GM21423 (cell line): ENCODE results near the gene UNC119.

Experiments
- ATAC-seq: cut with Tn5 transposase; IDR thresholded peaks from one replicate; pipeline ENCODE4 v1.9.1; 2021; ENCODE audit warnings: mild to moderate bottlenecking, moderate library complexity; ENCODE audit not compliant: unreplicated experiment

UNC119 gene

GRCh38 chr17:28545141-28545503 lies 7.3 kb downstream of the UNC119 start:
- ATAC-seq = no peak

GRCh38 chr17:28544402-28545140 lies 7.9 kb downstream of the UNC119 start:
- no peak for ATAC-seq

DNA sequence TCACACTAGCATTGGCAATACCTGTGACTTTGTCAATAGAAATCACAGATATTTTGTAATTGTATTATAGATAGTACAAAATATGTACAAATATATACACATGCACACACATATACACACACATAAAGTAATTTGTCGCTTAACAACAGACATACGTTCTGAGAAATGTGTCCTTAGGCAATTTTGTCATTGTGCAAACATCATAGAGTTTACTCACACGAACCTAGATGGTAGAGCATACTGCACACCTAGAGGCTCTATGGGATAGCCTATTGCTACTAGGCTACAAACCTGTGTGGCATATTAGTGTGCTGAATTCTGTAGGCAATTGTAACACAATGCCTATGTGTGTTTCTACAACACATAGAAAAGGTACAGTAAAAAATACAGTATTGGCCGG lies 11.0 kb downstream of the UNC119 start:
- no peak for ATAC-seq

GRCh38 chr17:28540231-28540630 lies 12.2 kb downstream of the UNC119 start:
- ATAC-seq = no peak

GRCh38 chr17:28538296-28538895 lies 14.0 kb downstream of the UNC119 start:
- no peak for ATAC-seq

GRCh38 chr17:28537219-28537610 lies 15.2 kb downstream of the UNC119 start:
- ATAC-seq = no peak

DNA sequence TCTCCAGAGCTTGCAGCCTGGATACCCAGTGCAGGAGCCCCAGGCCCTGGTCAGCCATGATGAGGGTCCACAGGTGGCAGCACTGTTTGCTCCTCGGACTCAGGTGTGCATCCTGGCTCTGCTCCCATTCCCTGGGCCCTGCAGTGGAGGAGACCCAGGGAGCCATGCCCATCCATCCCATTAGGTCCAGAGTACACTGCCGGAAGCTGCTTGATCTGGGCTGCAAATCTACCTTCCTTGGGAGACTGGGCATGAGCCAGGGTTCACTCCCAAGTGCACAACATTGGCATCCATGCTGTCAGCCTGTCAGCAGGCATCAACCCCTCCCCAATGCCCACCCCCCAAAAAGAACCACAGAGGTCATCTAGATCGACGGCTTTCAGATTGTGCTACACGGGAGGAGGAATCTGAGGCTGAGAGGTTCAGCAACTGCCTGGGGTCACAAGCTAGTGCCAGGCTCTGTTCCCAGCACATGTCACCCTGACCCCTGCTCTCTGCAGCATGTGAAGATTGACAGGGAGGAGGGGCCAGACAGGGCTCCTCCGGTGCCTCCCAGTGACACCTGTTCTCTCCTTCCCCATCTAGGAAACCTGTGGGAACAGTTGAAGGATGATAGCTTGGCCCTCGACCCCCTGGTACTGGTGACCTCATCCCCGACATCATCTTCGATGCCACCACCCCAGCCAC lies 15.7 kb downstream of the UNC119 start:
- ATAC-seq = no peak

DNA sequence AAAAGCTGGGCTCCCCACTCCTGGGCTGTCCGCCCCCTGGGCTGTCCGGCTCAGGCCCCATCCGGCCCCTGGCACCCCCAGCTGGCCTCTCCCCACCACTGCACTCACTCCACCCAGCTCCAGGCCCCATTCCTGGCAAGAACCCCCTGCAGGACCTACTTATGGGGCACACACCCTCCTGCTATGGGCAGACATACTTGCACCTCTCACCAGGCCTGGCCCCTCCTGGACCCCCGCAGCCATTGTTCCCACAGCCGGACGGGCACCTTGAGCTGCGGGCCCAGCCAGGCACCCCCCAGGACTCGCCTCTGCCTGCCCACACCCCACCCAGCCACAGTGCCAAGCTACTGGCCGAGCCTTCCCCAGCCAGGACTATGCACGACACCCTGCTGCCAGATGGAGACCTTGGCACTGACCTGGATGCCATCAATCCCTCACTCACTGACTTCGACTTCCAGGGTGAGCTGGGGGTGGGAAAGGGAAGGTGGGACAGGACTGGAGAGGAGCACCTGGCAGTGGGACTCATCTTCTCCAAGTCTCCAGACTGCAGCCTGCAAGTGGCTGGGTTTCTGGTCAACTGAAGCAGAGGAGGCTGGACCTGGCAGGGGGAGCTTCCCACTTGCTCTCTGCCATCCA lies 17.6 kb downstream of the UNC119 start:
- no peak for ATAC-seq

- no peak for ATAC-seq
These were observed 19.2 kb downstream of the UNC119 start for GRCh38 chr17:28533091-28533807.

DNA sequence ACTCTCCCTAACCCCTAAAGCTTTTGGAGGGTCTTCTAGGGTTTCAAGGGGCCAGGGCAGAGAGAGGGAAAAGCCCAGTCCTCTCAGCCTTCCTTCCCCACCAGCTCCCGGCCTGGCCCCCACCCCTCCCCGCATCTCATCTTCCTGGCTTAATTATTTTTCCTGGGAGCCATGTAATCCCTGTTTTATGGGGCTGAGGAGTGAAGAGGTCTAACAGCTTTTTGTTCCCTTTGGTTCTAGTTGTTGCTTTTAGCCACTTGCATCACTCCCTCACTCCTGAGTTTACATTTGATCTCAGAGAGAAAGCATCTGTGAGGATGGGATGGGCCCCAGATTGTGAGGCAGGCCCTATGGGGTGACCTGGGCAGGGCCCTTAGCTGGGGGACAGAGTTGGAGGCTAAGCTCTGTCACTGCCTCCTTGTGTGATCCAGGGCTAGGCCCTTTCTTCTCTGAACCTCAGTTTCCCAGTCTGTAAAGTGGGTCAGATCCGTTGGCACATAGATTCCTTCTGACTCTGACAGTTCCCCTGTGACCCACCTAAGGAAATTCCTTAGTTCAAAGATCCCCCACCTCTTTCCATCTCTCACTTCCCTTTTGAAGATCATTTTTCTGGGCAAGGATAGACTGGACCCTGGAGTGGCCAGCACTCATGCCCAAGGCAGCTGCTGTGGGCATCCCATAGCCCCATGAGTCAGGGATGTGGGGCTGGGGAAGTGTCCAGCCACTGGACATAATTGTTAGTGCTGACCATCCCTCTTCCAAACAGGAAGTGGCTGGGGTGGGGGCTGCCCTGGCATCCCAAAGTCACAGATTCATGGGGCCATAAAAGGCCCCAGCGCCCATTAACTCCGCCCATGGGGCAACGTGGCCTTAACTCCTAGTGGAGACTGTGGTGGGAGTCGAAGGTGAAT lies 20.1 kb downstream of the UNC119 start:
- no peak for ATAC-seq

DNA sequence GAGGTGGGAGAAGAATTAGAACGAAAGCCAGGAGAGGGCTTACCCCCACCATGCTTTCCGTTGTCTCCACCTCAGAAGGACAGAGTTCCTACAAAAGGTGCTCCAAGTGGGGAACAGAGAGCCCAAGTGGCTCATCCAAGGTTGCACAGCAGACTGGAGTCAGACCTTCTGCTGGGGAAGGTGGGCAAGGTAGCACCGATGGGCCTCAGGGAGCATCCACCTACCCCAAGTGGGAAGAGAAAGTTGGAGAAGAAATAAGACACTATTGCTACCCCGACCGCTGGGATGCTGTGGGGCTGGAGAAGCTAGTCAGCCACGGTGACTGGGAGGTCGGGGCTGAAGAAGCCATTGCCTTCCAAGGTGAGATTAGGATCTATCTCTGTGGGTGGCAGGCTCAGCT lies 21.5 kb downstream of the UNC119 start:
- no peak for ATAC-seq

GRCh38 chr17:28530250-28530649 lies 22.2 kb downstream of the UNC119 start:
- no peak for ATAC-seq

GRCh38 chr17:28529013-28529400 lies 23.4 kb downstream of the UNC119 start:
- ATAC-seq = no peak

DNA sequence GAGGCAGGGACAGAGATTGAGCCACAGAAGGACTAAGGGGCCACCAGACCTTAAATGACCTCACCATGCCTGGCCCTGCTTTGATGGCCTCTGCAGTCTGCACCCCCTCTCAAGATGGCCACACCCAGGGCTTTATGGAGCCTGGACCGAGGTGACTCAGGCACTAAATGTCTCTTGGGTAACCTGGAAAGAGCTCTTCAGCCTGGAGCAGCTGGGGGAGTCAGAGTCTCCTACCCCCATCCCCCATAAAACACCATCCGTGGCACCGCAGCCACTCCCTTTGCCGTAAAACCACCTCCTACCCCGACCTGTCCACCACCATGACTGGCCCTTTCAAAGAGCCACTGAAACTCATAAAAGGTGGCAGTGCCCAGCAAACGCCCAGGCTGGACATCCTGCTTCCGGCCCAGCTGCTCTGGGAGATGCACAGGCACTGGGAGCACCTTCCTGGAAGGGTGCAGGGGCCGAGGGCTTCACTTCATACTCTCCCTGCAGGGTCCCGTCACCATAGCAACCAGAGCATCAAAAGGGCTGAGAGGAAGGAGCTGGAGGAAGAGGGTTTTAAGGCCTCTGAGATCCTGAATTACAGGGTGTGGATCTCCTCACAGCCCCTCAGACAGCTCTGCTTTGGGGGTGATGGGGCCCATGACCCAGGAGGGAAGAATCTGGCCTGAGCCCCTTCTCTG lies 24.0 kb downstream of the UNC119 start:
- no peak for ATAC-seq

- ATAC-seq = no peak
These were observed 24.6 kb downstream of the UNC119 start for GRCh38 chr17:28527859-28528258.

DNA sequence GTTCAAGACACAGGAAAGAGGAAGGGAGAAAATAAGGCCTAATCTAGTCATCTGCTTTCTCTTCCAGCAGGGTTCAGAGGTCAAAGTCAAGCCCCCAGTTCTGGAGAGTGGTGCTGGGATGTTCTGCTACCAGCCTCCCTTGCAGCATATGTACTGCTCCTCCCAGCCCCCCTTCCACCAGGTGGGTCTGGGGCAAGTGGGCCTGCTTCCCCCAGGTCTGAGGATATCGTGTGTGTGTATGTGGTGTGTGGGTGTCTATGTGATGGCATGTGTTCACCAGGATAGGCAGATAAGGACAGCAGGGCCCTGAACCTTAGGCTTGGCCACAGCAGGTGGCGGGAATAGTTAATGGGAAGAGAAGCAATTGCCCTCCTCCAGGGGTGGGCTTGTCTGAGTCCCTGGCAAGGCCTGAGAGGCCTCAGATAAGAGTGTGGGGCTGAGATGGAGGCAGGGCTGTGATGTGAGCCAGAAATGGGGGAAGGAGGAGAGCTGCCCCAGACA lies 25.2 kb downstream of the UNC119 start:
- no peak for ATAC-seq

- no peak for ATAC-seq
These were observed 26.0 kb downstream of the UNC119 start for GRCh38 chr17:28526381-28526780.

DNA sequence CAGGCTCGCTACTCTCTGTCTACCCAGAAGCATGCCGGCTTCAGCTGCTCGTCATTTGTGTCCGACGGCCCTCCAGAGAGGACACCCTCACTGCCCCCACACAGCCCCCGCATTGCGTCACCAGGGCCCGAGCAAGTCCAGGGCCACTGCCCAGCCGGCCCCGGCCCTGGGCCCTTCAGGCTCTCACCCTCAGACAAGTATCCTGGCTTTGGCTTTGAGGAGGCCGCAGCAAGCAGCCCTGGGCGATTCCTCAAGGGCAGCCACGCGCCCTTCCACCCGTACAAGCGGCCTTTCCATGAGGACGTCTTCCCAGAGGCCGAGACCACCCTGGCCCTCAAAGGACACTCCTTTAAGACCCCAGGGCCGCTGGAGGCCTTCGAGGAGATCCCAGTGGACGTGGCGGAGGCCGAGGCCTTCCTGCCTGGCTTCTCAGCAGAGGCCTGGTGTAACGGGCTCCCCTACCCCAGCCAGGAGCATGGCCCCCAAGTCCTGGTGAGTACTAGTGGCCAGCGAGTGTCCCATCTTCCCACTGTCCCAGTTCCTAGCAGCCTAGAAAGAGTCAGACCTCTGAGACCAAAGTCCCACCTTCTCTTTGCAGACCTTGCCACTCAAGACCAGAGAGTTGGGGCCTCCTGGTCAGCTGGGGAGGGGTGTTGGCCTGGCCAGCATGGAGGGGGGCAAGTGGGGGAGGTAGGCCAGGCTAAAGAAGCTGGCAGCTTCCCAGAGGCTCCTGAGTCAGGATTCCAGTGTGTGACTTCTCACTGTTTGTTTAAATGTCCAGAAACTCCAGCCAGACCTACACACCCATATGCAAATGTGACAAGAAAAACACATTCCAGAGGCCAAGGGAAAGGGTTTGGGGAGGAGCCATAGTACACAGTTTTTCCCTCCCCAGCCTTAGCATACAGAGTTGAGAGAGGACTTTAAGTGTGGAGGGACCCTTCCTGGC lies 27.7 kb downstream of the UNC119 start:
- no peak for ATAC-seq
